HFF-Myc (cell line): ENCODE data around the gene ADCY3.
"Not testable (repeated sequence)": the region's sequence is repeated elsewhere in the genome, so short reads cannot be mapped to it uniquely, and the experiment has no call there.

Source experiments
- DNase-seq: peaks from one replicate; pipeline ENCODE4 v3.0.0-alpha.2; 2011; ENCODE audit warnings: low read depth; ENCODE audit errors: extremely low read depth
- H3K4me3 ChIP-seq: replicated peaks from 2 replicates; pipeline ENCODE4 v1.5.1; 2011; ENCODE audit warnings: low read depth, mild to moderate bottlenecking, control low read depth, low read length
- TF ChIP-seq, protein P1 (sequence below): IDR thresholded peaks from 2 replicates; pipeline ENCODE4 v1.5.1; 2012; ENCODE audit warnings: mild to moderate bottlenecking, low read depth, low read length, control low read depth; ENCODE audit errors: missing control alignments

The ADCY3 gene

DNA sequence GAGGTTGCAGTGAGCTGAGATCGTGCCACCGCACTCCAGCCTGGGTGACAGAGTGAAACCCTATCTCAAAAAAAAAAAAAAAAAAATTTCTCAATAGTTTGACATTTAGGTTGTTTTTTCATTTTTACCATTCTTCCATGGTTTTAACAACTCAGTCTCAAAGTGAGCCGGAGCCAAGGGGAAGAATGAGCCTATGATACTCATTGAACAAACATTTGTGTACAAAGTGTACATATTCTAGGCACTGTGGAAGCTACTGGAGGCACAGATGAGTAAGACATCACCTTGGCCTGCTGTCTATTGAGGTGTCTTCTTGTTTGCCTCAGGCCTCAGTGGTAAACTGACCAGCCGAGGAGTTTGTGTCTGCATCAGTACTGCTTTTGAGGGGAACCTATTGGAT lies 104.9 kb downstream of the ADCY3 start:
- H3K4me3 ChIP-seq = no peak overlapping the region
- DNase-seq = no peak
- TF ChIP-seq, protein P1, sequence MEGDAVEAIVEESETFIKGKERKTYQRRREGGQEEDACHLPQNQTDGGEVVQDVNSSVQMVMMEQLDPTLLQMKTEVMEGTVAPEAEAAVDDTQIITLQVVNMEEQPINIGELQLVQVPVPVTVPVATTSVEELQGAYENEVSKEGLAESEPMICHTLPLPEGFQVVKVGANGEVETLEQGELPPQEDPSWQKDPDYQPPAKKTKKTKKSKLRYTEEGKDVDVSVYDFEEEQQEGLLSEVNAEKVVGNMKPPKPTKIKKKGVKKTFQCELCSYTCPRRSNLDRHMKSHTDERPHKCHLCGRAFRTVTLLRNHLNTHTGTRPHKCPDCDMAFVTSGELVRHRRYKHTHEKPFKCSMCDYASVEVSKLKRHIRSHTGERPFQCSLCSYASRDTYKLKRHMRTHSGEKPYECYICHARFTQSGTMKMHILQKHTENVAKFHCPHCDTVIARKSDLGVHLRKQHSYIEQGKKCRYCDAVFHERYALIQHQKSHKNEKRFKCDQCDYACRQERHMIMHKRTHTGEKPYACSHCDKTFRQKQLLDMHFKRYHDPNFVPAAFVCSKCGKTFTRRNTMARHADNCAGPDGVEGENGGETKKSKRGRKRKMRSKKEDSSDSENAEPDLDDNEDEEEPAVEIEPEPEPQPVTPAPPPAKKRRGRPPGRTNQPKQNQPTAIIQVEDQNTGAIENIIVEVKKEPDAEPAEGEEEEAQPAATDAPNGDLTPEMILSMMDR = no peak

DNA sequence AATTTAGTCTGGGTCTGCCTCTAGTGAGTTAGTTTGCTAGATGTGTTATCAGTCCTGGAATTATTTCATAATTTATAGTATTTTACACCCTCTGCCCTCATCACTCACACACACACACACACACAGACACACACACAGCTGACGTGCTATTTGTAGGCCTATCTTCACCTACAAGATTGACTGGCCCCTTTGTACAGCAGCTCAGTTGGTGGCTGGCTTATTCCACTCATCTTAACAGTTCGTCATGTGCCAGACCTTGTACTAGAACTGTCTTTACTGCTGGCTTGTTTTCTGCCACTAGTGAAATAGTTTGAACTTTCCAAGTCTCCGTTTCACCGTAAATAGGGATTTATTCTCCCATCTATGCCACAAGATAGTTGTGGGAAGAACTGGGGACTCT lies 105.5 kb downstream of the ADCY3 start:
- TF ChIP-seq, protein P1 = no peak
- DNase-seq = no peak
- H3K4me3 ChIP-seq = no peak overlapping the region

DNA sequence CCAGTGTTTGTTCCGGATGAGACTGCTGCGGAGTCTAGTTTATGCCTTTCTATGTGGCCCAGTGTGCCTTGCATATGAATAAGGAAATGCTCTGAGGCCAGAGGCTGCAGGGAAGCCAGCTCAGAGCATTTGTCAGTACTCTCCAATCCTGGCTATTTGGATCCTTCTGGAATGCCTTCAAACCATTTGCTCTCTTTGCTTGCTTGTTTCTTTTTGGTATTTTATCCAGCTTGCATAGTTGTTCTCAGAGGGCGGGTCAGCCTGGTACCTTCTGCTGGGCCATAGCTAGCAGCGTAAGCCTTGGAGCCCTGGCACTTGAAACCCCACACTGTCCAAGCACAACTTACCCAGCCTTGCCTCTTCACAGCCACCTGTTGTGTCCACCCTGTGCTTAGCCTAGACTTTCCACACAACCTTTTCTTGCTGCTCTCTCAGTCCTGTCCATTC lies 106.3 kb downstream of the ADCY3 start:
- no peak for DNase-seq
- H3K4me3 ChIP-seq = no peak overlapping the region
- TF ChIP-seq, protein P1 = no peak

DNA sequence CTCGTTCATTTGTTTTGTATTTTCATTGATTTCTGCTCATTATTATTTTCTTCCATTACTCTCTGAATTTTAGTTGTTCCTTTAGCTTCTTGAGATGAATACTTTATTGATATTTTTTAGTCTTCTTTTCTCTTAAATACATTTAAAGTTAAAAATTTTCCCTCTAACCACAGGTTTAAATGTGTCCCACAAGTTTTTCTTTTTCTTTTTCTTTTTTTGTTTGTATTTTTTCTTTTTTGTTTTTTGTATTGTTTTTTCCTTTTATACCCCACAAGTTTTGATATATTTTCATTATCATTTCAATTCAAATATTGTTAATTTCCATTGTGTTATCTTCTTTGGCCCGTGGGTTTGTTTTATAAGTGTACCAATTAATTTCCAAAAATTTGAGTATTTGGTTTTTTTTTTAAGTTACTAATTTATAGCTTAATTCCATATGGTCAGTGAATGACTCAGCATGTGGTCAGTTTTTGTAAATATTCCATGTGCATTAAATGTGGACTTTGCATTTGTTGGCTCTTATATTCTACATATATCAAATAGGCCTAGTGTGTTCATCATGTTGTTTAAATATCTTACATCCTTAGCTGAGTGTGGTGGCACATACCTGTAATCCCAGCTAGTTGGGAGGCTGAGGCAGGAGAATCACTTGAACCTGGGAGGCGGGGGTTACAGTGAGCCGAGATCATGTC lies 110.6 kb downstream of the ADCY3 start:
- DNase-seq = peak; percentile 38
- no peak overlapping the region for H3K4me3 ChIP-seq
- TF ChIP-seq, protein P1 = no peak

- no peak for DNase-seq
- TF ChIP-seq, protein P1 = no peak
- H3K4me3 ChIP-seq = no peak overlapping the region
These were observed 113.4 kb downstream of the ADCY3 start for GRCh38 chr2:24806661-24807036.

- not testable (repeated sequence) for H3K4me3 ChIP-seq, DNase-seq
These were observed 114.0 kb downstream of the ADCY3 start for GRCh38 chr2:24805811-24806660.

GRCh38 chr2:24800487-24800886 lies 119.5 kb downstream of the ADCY3 start:
- not testable (repeated sequence) for H3K4me3 ChIP-seq, DNase-seq

GRCh38 chr2:24797644-24798043 lies 122.4 kb downstream of the ADCY3 start:
- DNase-seq = no peak
- H3K4me3 ChIP-seq = no peak overlapping the region
- TF ChIP-seq, protein P1 = no peak
